H1 (cell line): ENCODE data around the gene HIBCH. TPM values are rescaled to one million over a fixed set of nuclear protein-coding genes. Genes with fewer than 3 reads are reported as not detected.

Source experiments
- polyA plus RNA-seq, 7 experiments: library from polyadenylated mRNA; depleted of rRNA in 3 of 7; stranded (reverse) in 5 of 7; unstranded in 2 of 7; fragments of >200 nt in 5 of 7; fragments of 200-250 nt in 2 of 7; gene quantifications; 1 replicate in 5 of 7; 2 replicates in 1 of 7; 4 replicates in 1 of 7; pipeline versions ENCODE4 v1.2.1 to v1.2.3, GENCODE V29; 2011 to 2013; ENCODE audit warnings: missing spikeins in 2 of 7, mixed read lengths in 2 of 7
- total RNA-seq: library from RNA; stranded (reverse); fragmentation: NEBNext Ultra II Directional; extraction: Animal tissue kit (Norgen Biotek cat#: 25700); gene quantifications from 2 replicates; pipeline ENCODE4 v1.2.1, GENCODE V29; 2021

Gene HIBCH
- total and polyA plus RNA-seq, 2 of the 8 experiments (the other 6 are each of a cell fraction or from before 2014, with no cell fraction given), result 7.5 to 31.8 TPM

Other genes starting within 250 kb of the HIBCH start
- 2.5 and 3.0 TPM in 2 replicates for gene INPP1, start 23.8 kb upstream of the HIBCH start, total RNA-seq
- 0.83 and 0.88 TPM in 2 replicates for gene INPP1, start 23.8 kb upstream of the HIBCH start, polyA plus RNA-seq (2011; rRNA removed)
- 5.1 and 6.3 TPM in 2 replicates for gene MFSD6, start 88.5 kb upstream of the HIBCH start, total RNA-seq
- 1.8 and 2.7 TPM in 2 replicates for gene MFSD6, start 88.5 kb upstream of the HIBCH start, polyA plus RNA-seq (2011; rRNA removed)
- 3.6 and 5.3 TPM in 2 replicates for gene NEMP2, start 214.9 kb upstream of the HIBCH start, total RNA-seq
- 2.0 and 3.1 TPM in 2 replicates for gene NEMP2, start 214.9 kb upstream of the HIBCH start, polyA plus RNA-seq (2011; rRNA removed)